Fibroblast of skin of right quadriceps (primary cell): ENCODE results near the gene ALDH18A1.

ENCODE experiments used
- DNase-seq: peaks from one replicate; pipeline ENCODE4 v3.0.0-alpha.2; 2013

The ALDH18A1 gene

DNA sequence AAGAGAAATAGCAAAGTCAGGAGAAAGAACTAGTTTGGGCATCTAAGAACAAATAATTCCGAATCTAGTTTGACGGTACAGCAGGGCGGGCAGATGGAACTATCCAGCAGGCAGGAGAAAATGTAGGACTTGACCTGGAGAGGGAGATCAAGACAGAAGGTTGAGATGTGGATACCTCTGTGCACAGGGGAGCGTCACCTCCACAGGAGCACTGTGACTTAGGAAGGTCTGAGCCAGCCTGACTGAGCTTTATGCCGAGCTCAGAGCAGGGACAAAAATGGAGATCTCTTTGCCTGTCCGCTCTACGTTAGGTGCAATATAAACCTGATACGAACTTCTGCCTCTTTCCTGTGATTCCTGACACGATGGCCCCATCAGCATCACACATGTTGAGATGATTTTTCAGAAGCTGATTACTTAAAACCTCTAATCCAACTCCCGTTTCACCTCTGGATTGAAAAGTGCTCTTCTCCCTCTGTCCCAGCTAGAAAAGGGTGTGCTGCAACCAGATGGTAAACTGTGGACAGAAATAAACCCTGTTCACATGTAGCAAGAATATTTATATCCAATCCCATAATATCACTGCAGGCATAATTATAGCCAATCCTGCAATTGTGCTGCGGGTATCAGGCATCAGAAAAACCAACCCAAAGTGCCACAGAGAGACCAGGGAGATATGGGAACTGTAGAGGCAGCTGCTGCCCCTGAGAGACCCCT lies 81.7 kb downstream of the ALDH18A1 start:
- DNase-seq, result no peak

DNA sequence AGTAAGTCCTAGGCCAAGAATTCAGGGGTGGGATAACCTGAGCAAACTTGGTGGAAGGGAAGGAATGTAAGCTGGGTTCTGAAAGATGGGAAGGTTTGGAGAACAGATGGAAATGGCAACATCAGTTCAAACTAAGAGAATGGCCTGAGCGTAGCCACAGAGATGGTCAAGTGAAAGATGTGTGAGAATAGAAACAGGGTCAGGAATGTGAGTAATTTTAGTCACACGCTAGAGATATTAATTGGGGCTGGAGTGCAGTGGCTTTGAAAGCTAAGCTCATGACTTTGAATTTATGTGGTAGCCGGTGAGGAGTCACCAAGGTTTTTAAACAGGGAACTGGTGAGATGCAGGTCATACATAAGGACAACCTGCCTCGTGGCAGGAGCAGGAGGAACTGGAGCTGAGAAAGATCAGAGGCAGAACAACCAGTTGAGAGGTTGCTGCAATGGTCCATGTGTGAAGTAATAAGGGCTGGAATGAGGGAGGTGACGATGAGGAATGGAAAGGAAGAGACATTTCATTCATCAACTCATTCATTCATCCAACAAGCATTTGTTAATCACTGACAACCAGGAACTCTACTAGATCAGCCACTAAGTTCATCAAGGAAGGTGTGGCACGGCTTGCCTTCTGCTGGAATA lies 82.4 kb downstream of the ALDH18A1 start:
- DNase-seq, result no peak

DNA sequence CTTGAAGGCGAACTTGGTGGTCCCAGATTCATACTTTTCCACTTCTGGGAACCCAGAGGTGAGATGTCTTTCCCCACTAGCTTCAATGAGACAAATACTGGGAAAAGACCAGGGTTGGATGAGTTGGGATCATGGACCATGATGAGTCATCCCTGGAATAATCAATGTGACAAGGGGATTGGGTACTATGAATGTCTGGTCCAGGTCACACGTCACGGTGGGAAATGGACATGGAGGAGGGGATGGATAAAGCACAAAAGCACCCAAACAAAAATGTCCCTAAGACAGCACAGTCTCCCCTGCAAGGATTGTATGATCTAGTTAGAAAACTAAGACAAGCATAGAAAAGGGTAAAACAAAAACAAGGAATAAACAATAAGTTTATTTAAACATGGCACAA lies 83.0 kb downstream of the ALDH18A1 start:
- DNase-seq, result no peak

DNA sequence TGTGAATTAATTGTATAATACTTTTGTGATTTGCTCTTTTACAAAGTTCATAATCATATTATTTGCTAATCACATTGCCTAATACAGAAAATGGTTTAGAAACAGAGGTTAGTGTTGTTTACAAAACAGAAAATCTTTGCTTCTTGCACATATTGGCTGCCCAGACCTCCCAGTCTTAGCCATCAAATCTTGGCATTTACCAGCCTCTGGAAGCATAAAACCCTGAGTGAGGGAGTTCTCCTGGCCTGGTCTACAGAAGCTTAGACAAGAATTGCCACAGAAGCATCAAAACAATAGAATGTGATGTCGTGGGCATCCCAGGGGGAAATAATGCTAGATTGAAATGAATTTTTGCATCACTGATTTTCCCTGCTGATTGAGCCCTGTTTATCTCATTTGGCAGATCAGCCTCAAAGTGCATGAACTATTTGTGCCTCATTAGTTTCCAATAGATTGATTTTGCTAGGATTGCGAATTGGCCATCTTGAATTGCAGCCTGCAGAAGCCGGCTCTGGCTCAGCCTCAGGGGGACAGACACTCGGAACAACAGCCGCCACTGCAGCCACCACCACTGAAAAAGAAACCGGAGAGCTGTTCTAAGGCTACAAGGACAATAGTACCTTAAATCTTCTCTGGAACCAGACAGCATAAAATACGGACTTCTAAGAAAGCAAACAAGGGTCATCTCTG lies 84.2 kb downstream of the ALDH18A1 start:
- no peak for DNase-seq

DNA sequence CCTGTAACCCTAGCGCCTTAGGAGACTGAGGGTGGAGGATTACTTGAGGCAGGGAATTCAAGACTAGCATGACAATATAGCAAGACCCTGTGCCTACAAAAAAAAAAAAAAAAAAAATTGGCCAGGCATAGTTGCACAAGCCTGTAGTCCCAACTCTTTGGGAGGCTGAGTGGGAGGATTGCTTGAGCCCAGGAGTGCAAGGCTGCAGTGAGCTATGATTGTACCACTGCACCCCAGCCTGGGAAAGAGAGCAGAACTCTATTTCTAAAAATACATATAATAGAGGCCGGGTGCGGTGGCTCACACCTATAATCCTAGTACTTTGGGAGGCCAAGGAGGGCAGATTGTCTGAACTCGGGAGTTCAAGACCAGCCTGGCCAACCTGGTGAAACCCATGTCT lies 85.1 kb downstream of the ALDH18A1 start:
- no peak for DNase-seq

DNA sequence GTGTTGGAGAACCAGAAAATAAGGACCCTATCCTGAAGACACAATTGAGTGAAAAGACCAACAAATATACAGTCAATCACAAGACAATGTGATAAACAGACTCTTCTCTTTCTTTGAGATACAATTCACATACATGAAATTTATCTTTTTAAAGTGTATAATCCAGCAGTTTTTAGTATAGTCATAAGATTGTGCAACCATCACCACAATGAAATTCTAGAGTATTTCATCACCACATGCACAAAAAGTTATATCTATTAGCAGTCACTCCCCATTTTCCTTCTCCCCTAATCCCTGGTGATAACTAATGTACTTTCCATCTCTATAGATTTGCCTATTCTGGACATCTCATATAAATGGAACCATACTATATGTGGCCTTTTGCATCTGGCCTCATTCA lies 87.1 kb downstream of the ALDH18A1 start:
- no peak for DNase-seq

DNA sequence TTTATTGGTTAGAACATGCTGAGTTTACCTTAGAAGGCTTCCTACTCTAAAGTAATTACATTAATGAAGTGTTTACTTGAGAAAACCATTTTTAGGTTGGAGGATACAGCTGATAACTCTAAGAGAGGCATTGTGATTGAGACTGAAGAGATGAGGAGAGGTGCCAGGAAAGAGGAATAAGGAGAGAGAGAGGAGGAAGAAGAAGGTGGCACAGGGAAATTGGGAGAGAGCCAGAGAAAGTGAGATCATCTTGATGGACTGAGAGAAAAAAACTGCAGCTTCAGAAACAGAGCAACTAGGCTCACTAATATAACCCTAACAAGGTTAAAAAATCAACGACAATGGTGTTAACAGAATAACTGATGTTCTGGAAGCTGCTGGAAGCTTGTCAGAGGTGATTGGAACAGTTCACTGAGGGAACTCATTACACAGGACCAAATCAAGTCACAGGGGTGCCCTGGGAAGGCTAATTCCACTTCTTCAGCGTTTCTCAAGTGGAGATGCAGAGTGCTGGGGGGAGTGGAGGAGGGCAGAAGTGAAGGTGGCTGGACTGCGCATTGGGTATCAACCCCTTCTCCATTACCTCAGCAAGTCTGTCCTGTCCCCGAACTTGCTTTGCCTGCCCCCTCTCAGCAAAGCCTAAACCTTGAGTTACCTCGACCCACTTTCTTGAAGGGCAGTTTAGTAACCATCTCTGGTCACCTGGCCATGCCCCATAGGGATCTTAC lies 88.4 kb downstream of the ALDH18A1 start:
- DNase-seq, result no peak

DNA sequence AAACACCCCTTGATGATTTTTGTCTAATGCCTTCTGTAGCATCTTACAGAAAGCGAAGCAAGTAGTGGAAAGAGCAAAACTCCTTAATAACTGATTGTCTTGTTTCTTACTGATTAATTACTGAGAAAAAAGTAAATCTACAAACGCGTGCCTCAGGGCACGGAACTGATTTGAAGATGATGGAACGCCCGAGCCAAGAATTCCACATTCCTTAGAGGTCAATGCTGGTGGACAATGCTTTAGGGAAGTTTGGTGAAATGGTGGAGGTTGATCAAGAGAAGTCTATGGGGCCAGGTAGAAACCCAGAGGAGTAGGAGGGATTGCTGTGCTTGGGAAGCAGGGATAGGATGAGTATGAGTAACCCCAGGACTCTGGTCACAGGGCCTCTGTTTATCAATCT lies 90.4 kb downstream of the ALDH18A1 start:
- DNase-seq, result no peak

DNA sequence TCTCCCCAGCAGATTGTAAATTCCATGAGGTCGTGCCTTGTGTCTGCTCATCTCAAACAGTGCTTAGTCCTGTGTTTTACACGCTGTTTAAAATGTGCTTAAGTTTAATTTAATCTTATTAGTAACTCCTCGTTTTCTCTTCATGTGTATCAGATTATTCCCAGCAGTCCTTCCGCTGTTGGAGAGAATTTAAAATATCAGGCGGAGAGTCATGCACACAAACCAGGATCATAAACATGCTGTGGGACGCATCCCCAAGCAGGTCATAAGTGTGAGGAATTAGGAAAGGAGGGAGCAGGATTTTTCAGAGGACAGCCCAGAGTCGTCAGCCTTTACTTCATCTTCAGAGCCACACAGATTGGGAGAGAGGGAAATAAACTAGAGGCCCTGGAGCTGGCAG lies 91.2 kb downstream of the ALDH18A1 start:
- no peak for DNase-seq

DNA sequence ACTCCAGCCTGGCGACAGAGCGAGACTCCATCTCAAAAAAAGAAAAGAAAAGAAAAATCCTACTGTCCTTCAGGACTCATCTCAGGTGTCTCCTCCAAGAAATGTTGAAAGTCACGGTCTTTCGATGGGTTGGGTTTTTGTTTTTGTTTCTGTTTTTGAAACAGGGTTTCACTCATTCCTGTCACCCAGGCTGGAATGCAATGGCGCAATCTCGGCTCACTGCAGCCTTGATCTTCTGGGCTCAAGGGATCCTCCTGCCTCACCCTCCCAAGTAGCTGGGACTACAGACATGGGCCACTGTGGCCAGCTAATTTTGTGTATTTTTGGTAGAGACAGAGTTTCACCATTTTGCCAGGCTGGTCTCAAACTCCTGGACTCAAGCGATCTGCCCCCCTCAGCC lies 92.2 kb downstream of the ALDH18A1 start:
- no peak for DNase-seq

DNA sequence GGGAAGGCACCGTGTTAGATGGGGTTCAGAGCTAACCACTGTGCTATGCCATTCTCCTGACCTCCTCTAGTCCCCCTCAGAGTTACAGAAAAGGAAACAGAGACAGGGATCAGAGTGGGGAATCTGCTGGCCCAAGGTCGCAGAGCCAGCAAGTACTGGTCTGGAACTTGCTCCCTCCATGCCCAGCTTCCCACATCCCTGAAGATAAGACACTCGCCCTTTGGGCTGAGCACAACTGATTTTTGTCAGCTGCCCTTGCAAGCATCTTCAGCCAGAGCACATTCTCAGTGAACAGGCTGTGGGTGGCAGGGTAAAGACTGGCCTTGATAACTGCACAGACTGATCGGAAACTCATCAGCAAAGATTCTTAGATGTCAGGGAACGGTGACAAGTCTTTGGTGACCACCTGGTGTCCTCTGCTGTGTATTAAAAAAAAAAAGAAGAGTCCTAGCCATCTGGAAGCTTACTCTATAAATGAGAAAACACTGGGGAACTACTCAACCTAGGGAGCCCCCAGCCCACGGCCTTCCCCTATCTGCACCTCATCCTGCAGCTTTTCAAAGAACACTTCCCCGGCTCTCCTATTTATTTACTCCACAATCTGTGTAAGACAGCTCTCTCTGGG lies 94.1 kb downstream of the ALDH18A1 start:
- DNase-seq, result no peak

DNA sequence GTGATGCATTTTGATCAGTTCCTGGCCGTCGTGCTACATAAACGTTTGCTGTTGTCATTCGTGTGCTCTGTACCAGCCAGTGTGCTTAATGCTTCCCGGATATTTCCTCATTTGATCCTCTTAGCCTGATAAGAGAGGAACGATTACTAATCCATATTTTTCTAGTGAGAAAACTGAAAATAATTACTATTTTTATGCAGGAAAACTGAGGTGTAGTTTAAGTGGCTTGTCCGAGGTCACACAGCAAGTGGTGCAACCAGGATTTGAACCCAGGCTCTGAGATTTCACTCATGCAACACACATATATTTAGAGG lies 94.7 kb downstream of the ALDH18A1 start:
- no peak for DNase-seq

DNA sequence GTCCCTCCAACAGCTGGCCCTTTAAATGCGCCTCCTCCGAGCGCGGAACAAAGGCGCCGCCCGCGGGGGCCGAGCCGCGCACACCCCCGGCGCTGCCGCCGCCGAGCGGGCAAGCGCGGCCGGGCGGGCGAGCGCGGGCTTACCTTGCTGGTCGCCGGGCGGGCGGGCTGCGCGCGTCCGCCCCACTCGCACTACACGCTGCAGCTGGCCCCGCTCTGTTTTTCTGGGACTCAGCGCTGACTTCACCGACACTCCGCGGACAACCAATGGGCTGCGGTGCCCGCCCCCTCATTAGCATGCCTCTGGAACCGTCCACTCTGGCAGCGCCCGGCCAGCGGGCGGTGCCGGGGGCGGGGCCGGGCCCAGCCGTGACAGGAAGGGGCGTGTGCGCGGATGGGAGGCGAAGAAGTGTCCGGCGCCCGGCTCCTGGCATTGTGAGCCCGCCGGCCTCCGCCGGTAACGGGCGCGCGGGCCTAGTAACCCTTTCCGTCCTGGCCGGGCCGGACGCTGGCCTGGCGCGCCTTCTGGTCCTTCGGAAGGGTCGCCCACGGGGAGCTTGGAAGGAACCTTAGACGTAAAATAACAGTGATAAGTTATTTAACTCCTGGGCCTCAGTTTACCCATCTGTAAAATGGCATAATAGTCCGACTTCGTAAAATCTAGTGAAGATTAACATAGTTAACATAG lies 95.2 kb downstream of the ALDH18A1 start, which contains the start of gene SORBS1:
Gene SORBS1 (minus strand): TSS at position 195 of the 687 bp plus-strand sequence. CDS start 120,236 bp downstream, outside the sequence.
- DNase-seq, result peak; percentile 94

DNA sequence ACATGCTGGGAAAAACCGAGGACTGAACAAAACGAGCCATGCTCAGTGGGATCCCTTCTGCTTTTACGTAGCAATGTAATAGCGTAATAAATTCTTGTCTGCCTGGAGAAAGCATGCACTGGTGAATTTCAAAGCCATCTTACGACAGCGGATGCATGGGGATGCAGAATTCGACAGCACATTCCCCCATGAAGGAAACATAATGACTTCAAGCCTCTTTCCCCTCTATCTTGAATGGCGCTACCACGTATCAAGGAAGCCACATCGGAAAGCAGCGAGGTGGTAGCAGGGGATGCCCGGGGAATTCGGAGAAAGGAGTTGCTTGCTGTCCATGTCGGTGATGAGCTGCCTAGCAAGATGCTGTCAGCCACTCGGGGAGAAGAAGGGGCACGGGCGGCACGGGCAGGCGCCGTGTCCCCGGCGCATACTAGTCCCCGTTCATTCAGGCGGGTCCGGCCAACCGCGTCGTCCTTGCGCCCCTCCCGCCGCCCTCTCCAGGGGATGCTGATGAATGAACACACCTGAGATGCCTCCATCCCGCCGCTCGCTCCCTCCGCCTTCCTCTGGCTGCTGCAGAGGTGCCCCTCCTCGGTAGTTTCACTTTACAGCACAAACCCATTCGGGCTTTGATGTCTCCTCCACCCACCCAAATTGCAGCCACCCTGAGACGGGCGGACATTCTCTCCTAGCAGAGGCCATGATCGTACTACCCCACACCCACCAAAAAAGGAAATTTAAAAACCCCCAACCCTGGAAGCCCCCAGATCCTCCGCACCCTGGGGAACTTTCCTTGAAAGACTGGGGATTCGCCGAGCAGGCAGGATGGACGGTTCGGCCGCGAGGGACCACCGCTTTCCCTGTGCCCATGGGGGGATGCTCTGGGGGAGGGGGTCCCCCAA lies 96.0 kb downstream of the ALDH18A1 start:
- peak; percentile 15 for DNase-seq

DNA sequence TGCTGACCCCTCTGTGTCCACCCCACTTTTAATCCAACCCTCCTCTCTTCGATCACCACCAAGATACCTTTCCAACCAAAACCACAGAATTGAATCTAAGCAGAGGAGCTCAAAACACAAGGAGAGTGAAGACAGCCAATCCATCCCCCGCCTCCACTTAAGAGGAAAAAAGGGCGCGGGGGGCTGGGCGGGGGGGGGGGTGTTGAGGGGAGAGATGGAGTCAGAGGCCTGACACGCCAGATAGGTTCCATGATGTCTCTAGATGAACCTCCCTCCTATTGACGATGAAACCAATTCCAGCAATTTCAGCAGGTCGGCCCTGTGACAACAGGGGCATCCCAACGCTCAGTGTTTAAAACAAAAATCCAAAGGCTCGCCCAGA lies 96.6 kb downstream of the ALDH18A1 start:
- no peak for DNase-seq

DNA sequence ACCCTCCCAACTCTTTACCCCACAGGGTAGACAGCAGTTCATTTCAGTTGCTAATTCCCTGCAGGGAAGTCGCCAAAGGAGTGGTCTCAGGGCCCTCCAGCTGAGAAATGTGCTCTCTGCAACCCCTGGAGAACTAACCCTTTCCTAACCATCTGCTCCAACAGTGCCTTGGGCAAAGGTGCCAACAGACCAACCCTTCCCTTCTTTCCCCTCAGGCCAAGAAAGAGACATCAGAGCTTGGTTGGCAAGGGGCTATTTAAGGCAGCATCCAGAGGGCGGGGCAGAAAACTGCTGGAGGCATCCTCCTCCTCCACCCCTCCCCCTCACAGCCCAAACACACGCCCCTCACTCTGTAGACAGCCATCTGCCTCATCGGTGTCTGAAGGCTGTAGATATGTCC lies 97.0 kb downstream of the ALDH18A1 start:
- DNase-seq, result no peak

DNA sequence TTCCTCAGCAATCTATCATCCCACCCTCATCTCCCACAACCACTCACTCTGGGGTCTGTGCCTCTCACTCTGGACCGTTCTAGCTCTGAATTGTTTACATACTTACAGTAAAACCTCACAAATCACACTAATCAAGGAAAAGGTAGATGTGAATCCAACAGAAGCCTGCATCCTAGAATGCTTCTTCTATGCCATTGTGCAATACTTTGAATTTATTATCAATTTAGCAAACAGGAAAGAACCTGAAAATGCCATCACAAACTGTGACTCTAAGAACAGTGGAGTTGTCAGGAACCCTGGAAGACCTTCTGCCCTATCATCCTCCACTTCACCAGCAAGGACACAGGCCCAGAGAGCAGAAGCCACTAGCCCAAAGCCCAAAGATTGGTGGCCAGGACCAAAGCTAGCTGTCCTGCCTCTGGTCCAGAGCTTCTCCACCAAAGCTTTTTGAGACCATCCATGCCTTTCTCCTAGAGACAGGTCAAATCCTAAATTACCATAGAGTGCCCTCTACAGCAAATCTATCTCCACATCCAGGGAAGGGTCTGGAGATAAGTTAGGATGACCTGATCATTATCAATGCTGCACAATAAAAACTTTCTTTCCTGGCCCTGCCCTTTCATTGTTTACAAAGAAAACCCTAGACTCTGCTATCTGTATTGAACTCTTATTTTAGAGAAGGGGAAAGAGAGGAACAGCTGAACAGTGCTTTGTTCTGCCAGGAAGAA lies 97.8 kb downstream of the ALDH18A1 start:
- DNase-seq, result no peak

DNA sequence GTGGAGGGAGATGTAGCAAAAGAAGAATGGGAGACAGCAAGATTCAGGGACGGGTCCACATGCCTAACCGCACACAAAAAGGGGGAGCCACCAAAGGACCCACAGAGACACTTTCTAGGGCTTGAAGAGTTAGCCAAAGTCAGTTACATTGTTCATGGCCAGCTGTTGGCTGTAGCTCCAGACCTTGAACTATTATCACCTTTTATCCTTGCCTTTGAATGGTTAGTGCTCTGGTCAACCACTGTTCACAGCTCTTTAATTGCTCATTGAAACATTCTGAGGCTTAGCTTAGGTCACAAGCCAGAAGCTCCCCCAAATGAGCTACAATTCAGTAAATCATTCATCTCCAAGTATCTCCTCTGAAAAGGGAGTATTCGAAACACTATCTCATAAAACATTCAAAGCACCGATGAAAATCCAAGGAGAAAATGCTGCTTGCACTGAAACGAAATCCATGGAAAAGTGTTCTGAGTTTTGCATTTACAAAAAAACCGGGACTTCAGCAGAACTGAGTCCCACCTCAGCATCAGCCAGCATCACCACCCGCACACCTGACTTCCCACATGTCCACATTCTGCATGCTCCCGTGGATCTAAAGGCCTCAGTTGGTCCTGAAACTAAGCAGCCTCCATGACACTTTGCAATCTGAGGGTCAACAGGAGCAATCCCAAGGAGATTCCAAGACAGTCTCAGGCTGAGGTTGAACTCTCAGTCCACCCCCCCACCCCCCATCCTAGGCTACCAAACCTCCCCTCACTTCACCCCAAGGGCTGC lies 99.3 kb downstream of the ALDH18A1 start:
- no peak for DNase-seq
